Measurements from ENCODE around the gene ACVR2B. TPM values are rescaled to one million over a fixed set of nuclear protein-coding genes. Genes with fewer than 3 reads are reported as not detected.
"Not testable (repeated sequence)": the region's sequence is repeated elsewhere in the genome, so short reads cannot be mapped to it uniquely, and the experiment has no call there.

The ACVR2B gene
- total RNA-seq, 2 experiments from 2014 or later, result 7.2 to 7.8 TPM

GRCh38 chr3:38411591-38411990, 42.1 kb upstream of the ACVR2B start:
- DNase-seq (ENCODE audit: low spot score), result no peak
- H3K27ac ChIP-seq (ENCODE audit: low read depth, low read length, poor library complexity, severe bottlenecking), result no peak overlapping the region
- ChIA-PET CTCF (ENCODE audit: unreplicated experiment) (no interaction called here), POLR2A (no interaction called here)
- no TSS peak for BruUV-seq (replicated peaks)
- H3K4me1 ChIP-seq (ENCODE audit: insufficient read depth, low read length, poor library complexity, severe bottlenecking), result no peaks in the 10 kb centered on the region
- no peaks in the 10 kb centered on the region for H3K9me2 ChIP-seq (ENCODE audit: insufficient read depth, low read length)
- no peaks in the 10 kb centered on the region for H3K79me2 ChIP-seq (ENCODE audit: insufficient read depth, low read depth, low read length)
- intact Hi-C loops (cut with micrococcal nuclease; ENCODE audit: unreplicated experiment), result no loop called here
- H3K9me3 ChIP-seq (ENCODE audit: low read length), result no peaks in the 10 kb centered on the region
- H3K4me3 ChIP-seq (ENCODE audit: low read depth, low read length, poor library complexity, severe bottlenecking), result no peak overlapping the region
- no peaks in the 10 kb centered on the region for H4K20me1 ChIP-seq (ENCODE audit: insufficient read depth, low read length)
- TF ChIP-seq CTCF (conservative IDR thresholded peaks at IDR 0.05; ENCODE audit: low read length), result no peak
- no peak for TF ChIP-seq EZH2phosphoT487 (IDR thresholded peaks at IDR 0.05; ENCODE audit: borderline replicate concordance, low read depth, low read length)
- no peaks in the 10 kb centered on the region for H3K36me3 ChIP-seq (ENCODE audit: insufficient read depth, low read length)
- no peak overlapping the region for H3K4me2 ChIP-seq (ENCODE audit: low read length)
- H2AFZ ChIP-seq (ENCODE audit: low read length), result no peak overlapping the region

GRCh38 chr3:38420758-38421157, 32.9 kb upstream of the ACVR2B start:
- BruUV-seq (replicated peaks); H3K36me3 ChIP-seq (ENCODE audit: insufficient read depth, low read length); H3K79me2 ChIP-seq (ENCODE audit: insufficient read depth, low read depth, low read length); DNase-seq (ENCODE audit: low spot score); H3K4me2 ChIP-seq (ENCODE audit: low read length); H3K9me2 ChIP-seq (ENCODE audit: insufficient read depth, low read length); POLR2A ChIA-PET; H3K4me3 ChIP-seq (ENCODE audit: low read depth, low read length, poor library complexity, severe bottlenecking); H4K20me1 ChIP-seq (ENCODE audit: insufficient read depth, low read length); H3K9me3 ChIP-seq (ENCODE audit: low read length); H3K27ac ChIP-seq (ENCODE audit: low read depth, low read length, poor library complexity, severe bottlenecking); CTCF ChIA-PET (ENCODE audit: unreplicated experiment); intact Hi-C loops (cut with micrococcal nuclease; ENCODE audit: unreplicated experiment); H3K4me1 ChIP-seq (ENCODE audit: insufficient read depth, low read length, poor library complexity, severe bottlenecking); H2AFZ ChIP-seq (ENCODE audit: low read length): not testable (repeated sequence)

GRCh38 chr3:38421679-38422336, 31.9 kb upstream of the ACVR2B start:
- Histone ChIP-seq H4K20me1 (ENCODE audit: insufficient read depth, low read length) (no peaks in the 10 kb centered on the region), H3K79me2 (ENCODE audit: insufficient read depth, low read depth, low read length) (no peaks in the 10 kb centered on the region), H3K4me2 (ENCODE audit: low read length) (no peak overlapping the region), H3K4me1 (ENCODE audit: insufficient read depth, low read length, poor library complexity, severe bottlenecking) (no peaks in the 10 kb centered on the region), H3K9me3 (ENCODE audit: low read length) (no peaks in the 10 kb centered on the region), H3K27ac (ENCODE audit: low read depth, low read length, poor library complexity, severe bottlenecking) (no peak overlapping the region), H3K9me2 (ENCODE audit: insufficient read depth, low read length) (no peaks in the 10 kb centered on the region), H3K4me3 (ENCODE audit: low read depth, low read length, poor library complexity, severe bottlenecking) (no peak overlapping the region), H3K36me3 (ENCODE audit: insufficient read depth, low read length) (no peaks in the 10 kb centered on the region), H2AFZ (ENCODE audit: low read length) (no peak overlapping the region)
- intact Hi-C loops (cut with micrococcal nuclease; ENCODE audit: unreplicated experiment), result no loop called here
- TF ChIP-seq EZH2phosphoT487 (IDR thresholded peaks at IDR 0.05; ENCODE audit: borderline replicate concordance, low read depth, low read length) (no peak), CTCF (conservative IDR thresholded peaks at IDR 0.05; ENCODE audit: low read length) (no peak)
- ChIA-PET POLR2A (no interaction called here), CTCF (ENCODE audit: unreplicated experiment) (no interaction called here)
- no TSS peak for BruUV-seq (replicated peaks)
- no peak for DNase-seq (ENCODE audit: low spot score)

GRCh38 chr3:38426798-38427426, 26.8 kb upstream of the ACVR2B start:
- H3K4me2 ChIP-seq (ENCODE audit: low read length); CTCF ChIA-PET (ENCODE audit: unreplicated experiment); POLR2A ChIA-PET; H4K20me1 ChIP-seq (ENCODE audit: insufficient read depth, low read length); H3K36me3 ChIP-seq (ENCODE audit: insufficient read depth, low read length); H3K27ac ChIP-seq (ENCODE audit: low read depth, low read length, poor library complexity, severe bottlenecking); H3K9me3 ChIP-seq (ENCODE audit: low read length); H2AFZ ChIP-seq (ENCODE audit: low read length); H3K79me2 ChIP-seq (ENCODE audit: insufficient read depth, low read depth, low read length); BruUV-seq (replicated peaks); H3K4me1 ChIP-seq (ENCODE audit: insufficient read depth, low read length, poor library complexity, severe bottlenecking); intact Hi-C loops (cut with micrococcal nuclease; ENCODE audit: unreplicated experiment); H3K9me2 ChIP-seq (ENCODE audit: insufficient read depth, low read length); H3K4me3 ChIP-seq (ENCODE audit: low read depth, low read length, poor library complexity, severe bottlenecking); DNase-seq (ENCODE audit: low spot score): not testable (repeated sequence)

DNA sequence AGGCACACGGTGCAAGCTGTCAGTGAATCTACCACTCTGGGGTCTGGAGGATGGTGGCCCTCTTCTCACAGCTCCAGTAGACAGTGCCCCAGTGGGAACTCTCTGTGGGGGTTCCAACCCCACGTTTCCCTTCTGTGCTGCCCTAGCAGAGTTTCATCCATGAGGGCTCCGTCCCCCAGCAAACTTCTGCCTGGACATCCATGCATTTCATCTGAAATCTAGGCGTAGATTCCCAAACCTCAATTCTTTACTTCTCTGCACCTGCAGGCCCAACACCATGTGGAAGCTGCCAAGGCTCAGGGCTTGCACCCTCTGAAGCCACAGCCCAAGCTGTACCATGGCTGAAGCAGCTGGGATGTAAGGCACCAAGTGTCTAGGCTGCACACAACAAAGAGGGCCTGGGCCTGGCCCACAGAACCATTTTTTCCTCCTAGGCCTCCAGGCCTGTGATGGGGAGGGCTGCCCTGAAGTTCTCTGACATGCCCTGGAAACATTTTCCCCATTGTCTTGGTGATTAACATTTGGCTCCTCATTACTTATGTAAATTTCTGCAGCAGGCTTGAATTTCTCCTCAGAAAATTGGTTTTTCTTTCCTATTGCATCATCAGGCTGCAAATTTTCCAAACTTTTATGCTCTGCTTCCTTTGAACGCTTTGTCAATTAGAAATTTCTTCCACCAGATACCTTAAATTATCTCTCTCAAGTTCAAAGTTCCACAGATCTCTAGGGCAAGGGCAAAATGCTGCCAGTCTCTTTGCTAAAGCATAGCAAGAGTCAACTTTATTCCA, 20.6 kb upstream of the ACVR2B start:
- H3K9me3 ChIP-seq (ENCODE audit: low read length), result peaks cover 17% of the 10 kb centered on the region
- intact Hi-C loops (cut with micrococcal nuclease; ENCODE audit: unreplicated experiment), result not testable (repeated sequence)

More for the DNA sequence above, 20.6 kb upstream of the ACVR2B start:
- H3K27ac ChIP-seq (ENCODE audit: low read depth, low read length, poor library complexity, severe bottlenecking); POLR2A ChIA-PET; H3K79me2 ChIP-seq (ENCODE audit: insufficient read depth, low read depth, low read length); H4K20me1 ChIP-seq (ENCODE audit: insufficient read depth, low read length); H3K4me1 ChIP-seq (ENCODE audit: insufficient read depth, low read length, poor library complexity, severe bottlenecking); H3K36me3 ChIP-seq (ENCODE audit: insufficient read depth, low read length); H2AFZ ChIP-seq (ENCODE audit: low read length); H3K4me3 ChIP-seq (ENCODE audit: low read depth, low read length, poor library complexity, severe bottlenecking); CTCF ChIA-PET (ENCODE audit: unreplicated experiment); H3K9me2 ChIP-seq (ENCODE audit: insufficient read depth, low read length); H3K4me2 ChIP-seq (ENCODE audit: low read length); BruUV-seq (replicated peaks): not testable (repeated sequence)
- peak; percentile 45 for DNase-seq (ENCODE audit: low spot score)
